IPS-NIHi11 (cell line): ENCODE measurements around the gene ZNF205.
"Not testable (repeated sequence)": the region's sequence is repeated elsewhere in the genome, so short reads cannot be mapped to it uniquely, and the experiment has no call there.

Source experiments
- DNase-seq: peaks from one replicate; pipeline ENCODE4 v3.0.0; 2012; ENCODE audit warnings: mixed read lengths, low spot score

Gene ZNF205

GRCh38 chr16:3148256-3149192 is 36.1 kb downstream of the ZNF205 start:
- DNase-seq, result no peak

GRCh38 chr16:3149193-3149530 is 36.8 kb downstream of the ZNF205 start:
- DNase-seq, result no peak

GRCh38 chr16:3149630-3150345 is 37.4 kb downstream of the ZNF205 start:
- DNase-seq, result peak; percentile 90

GRCh38 chr16:3150346-3151218 is 38.2 kb downstream of the ZNF205 start:
- peak; percentile 95 for DNase-seq

GRCh38 chr16:3152027-3152276 is 39.6 kb downstream of the ZNF205 start:
- DNase-seq, result no peak

- DNase-seq, result peak; percentile 61
These were observed 40.0 kb downstream of the ZNF205 start for GRCh38 chr16:3152277-3152990.

GRCh38 chr16:3152991-3153368 is 40.6 kb downstream of the ZNF205 start:
- no peak for DNase-seq

GRCh38 chr16:3155181-3155580 is 42.8 kb downstream of the ZNF205 start:
- DNase-seq, result no peak

- DNase-seq, result no peak
These were observed 43.6 kb downstream of the ZNF205 start for GRCh38 chr16:3155972-3156371.

- no peak for DNase-seq
These were observed 45.0 kb downstream of the ZNF205 start for GRCh38 chr16:3157229-3158025.

GRCh38 chr16:3158026-3158509 is 45.7 kb downstream of the ZNF205 start:
- DNase-seq, result no peak

GRCh38 chr16:3158510-3159314 is 46.3 kb downstream of the ZNF205 start:
- DNase-seq, result peak; percentile 81

GRCh38 chr16:3161235-3162018 is 49.0 kb downstream of the ZNF205 start:
- DNase-seq, result no peak

GRCh38 chr16:3164121-3164991 is 52.0 kb downstream of the ZNF205 start:
- no peak for DNase-seq

- DNase-seq, result no peak
These were observed 52.9 kb downstream of the ZNF205 start for GRCh38 chr16:3165111-3165822.

GRCh38 chr16:3166505-3166886 is 54.1 kb downstream of the ZNF205 start:
- no peak for DNase-seq

GRCh38 chr16:3168729-3169128 is 56.3 kb downstream of the ZNF205 start:
- not testable (repeated sequence) for DNase-seq
